Cardiac fibroblast (primary cell): ENCODE measurements around the gene BAD.

ENCODE experiments used
- DNase-seq, 2 donors: peaks; one replicate each; pipeline versions ENCODE4 v3.0.0 to v3.0.0-alpha.2; 2010; ENCODE audit warnings: low read depth in 2 of 2
- H3K4me3 ChIP-seq, 2 donors: replicated peaks in 1 of 2; 1 replicate in 1 of 2; 2 replicates in 1 of 2; pipeline ENCODE4 v1.5.1; 2011; ENCODE audit warnings: low read depth in 2 of 2, low read length in 2 of 2, mild to moderate bottlenecking in 2 of 2, moderate library complexity in 1 of 2
- TF ChIP-seq, protein P1 (sequence below): IDR thresholded peaks from one replicate; pipeline ENCODE4 v1.5.1; 2011; ENCODE audit warnings: low read depth, mild to moderate bottlenecking, low read length, inconsistent platforms

BAD gene

DNA sequence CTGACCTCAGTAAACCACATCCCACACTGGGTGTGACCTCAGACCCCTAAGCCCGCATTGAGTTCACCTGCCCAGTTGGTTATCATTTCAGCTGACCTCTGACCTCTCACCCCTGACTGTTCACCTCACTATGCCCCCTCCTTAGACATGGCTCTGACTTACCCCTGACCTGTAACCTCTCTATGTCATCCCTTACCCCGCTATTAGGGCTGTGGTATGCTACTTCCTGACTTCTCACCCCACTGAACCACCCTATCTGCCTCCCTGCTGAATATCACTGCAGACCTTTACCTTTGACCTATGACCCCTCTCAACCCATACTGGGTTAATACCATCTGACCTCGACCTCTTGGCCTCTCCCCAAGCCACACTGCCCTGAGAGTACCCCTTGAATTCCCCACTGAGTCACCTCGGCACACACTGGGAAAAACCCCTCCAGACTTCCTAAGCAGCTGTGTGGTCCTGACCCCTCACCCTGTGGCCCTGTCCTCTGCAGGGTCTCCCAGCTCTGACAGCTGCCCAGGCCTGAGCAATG, 24.9 kb downstream of the BAD start:
- H3K4me3 ChIP-seq = no peak overlapping the region
- TF ChIP-seq, protein P1, sequence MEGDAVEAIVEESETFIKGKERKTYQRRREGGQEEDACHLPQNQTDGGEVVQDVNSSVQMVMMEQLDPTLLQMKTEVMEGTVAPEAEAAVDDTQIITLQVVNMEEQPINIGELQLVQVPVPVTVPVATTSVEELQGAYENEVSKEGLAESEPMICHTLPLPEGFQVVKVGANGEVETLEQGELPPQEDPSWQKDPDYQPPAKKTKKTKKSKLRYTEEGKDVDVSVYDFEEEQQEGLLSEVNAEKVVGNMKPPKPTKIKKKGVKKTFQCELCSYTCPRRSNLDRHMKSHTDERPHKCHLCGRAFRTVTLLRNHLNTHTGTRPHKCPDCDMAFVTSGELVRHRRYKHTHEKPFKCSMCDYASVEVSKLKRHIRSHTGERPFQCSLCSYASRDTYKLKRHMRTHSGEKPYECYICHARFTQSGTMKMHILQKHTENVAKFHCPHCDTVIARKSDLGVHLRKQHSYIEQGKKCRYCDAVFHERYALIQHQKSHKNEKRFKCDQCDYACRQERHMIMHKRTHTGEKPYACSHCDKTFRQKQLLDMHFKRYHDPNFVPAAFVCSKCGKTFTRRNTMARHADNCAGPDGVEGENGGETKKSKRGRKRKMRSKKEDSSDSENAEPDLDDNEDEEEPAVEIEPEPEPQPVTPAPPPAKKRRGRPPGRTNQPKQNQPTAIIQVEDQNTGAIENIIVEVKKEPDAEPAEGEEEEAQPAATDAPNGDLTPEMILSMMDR = no peak
- no peak for DNase-seq

DNA sequence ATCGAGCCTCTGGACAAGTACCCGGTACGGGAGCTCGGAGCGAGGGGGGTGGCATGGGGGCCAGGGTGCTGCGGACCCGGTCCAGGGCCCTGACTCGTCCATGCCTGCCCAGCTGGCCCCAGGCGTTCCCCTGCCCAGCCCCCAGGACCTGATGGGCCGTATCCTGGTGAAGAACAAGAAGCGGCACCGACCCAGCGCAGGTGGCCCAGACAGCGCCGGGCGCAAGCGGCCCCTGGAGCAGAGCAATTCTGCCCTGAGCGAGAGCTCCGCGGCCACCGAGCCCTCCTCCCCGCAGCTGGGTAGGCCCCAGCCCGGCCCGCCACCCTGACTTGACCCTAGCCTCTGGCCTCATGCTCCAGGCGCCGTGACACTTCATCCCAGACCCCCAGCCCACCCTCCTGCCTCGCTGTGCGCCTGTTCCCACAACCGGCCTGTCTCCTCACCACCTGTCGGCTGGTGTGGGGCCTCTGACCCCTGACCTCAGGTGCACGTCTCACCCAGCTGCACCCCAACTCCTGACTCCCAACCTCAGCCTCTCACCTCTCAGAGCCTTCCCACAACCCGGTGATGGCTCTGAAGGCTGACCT, 25.4 kb downstream of the BAD start:
- no peak overlapping the region for H3K4me3 ChIP-seq
- TF ChIP-seq, protein P1 = no peak
- DNase-seq = no peak

DNA sequence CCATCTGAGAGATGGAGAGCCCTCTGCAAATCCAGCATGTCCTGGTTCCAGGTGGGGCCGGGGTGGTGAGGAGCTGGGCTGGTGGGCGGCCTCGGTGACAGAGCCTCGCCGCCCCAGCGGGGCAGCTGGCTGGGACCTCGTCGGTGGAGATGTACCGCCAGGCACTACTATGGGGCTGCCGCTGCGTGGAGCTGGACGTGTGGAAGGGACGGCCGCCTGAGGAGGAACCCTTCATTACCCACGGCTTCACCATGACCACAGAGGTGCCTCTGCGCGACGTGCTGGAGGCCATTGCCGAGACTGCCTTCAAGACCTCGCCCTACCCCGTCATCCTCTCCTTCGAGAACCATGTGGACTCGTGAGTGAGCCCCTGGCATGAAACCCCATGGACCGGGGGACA, 26.1 kb downstream of the BAD start:
- no peak for DNase-seq
- no peak overlapping the region for H3K4me3 ChIP-seq
- TF ChIP-seq, protein P1 = no peak

DNA sequence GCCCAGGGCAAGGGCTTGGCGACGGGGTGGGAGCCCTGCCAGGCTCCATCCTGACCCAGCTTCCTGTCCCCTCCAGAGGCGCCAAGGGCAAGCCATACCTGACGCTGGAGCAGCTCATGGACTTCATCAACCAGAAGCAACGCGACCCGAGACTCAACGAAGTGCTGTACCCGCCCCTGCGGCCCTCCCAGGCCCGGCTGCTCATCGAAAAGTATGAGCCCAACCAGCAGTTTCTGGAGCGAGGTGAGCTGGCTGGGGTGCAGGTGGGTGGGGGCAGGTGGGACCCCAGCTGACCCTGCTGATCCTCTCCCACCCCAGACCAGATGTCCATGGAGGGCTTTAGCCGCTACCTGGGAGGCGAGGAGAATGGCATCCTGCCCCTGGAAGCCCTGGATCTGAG, 28.2 kb downstream of the BAD start:
- H3K4me3 ChIP-seq = no peak overlapping the region
- no peak for DNase-seq
- TF ChIP-seq, protein P1 = no peak

DNA sequence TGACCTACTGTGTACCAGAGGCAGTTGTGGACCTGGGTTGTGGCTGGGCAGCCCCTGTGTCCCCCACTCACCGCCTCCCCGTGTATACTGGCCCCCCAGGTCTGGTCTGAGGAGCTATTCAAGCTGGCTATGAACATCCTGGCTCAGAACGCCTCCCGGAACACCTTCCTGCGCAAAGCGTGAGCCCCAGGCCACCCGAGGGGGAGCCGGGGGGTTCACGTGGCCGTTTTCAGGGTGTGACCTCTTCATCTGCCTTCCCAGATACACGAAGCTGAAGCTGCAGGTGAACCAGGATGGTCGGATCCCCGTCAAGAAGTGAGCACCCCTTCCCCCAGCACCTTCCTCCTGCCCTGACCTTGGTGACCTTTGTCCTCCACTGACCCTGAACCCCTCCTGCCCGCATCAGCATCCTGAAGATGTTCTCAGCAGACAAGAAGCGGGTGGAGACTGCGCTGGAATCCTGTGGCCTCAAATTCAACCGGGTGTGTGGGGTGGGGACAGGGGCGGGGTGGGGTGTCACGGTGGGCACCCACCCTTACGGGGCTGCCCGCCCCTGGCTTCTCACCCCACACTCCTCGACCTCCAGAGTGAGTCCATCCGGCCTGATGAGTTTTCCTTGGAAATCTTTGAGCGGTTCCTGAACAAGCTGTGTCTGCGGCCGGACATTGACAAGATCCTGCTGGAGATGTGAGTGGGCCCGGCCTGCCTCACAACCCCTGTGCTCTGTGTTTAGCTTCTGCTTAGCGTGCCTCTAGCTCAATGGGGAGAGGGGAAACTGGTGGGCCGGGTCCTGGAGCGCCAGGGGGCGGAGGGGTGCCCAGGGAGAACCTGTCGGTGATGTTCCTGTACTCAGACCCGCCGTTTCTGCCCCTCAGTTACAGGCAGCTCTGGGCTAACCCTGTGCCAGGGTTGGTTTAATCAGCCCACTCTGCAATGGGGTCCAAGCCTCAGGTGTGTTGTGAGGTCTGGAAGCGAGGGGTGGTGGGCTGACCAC, 29.0 kb downstream of the BAD start:
- TF ChIP-seq, protein P1 = no peak

DNA sequence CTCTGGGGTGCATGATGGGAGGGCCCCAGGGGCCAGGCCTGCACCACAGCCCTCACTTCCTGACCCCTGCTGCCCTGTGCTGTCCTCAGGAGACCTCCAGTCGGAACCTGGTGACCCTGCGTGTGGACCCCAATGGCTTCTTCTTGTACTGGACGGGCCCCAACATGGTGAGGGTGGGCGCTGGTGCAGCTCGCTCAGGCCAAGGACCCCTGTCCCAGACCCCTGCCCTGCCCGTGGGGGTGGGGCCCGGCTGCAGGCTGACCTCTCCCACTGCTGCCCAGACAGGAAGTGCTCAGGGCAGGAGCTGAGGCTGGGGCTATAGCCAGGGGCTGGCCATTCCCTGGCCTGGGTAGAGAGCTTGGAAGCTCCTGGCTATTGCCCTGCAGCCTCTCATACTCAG, 30.1 kb downstream of the BAD start:
- H3K4me3 ChIP-seq = no peak overlapping the region
- no peak for DNase-seq
- TF ChIP-seq, protein P1 = no peak

More for the DNA sequence above, 29.0 kb downstream of the BAD start:
- no peak overlapping the region for H3K4me3 ChIP-seq
- DNase-seq = no peak
